GM18520 (cell line): ENCODE results near the gene LSM7.
"Not testable (repeated sequence)": the region's sequence is repeated elsewhere in the genome, so short reads cannot be mapped to it uniquely, and the experiment has no call there.

Experiments used
- ATAC-seq: cut with Tn5 transposase; IDR thresholded peaks from one replicate; pipeline ENCODE4 v1.9.1; 2021; ENCODE audit not compliant: unreplicated experiment

LSM7 gene

DNA sequence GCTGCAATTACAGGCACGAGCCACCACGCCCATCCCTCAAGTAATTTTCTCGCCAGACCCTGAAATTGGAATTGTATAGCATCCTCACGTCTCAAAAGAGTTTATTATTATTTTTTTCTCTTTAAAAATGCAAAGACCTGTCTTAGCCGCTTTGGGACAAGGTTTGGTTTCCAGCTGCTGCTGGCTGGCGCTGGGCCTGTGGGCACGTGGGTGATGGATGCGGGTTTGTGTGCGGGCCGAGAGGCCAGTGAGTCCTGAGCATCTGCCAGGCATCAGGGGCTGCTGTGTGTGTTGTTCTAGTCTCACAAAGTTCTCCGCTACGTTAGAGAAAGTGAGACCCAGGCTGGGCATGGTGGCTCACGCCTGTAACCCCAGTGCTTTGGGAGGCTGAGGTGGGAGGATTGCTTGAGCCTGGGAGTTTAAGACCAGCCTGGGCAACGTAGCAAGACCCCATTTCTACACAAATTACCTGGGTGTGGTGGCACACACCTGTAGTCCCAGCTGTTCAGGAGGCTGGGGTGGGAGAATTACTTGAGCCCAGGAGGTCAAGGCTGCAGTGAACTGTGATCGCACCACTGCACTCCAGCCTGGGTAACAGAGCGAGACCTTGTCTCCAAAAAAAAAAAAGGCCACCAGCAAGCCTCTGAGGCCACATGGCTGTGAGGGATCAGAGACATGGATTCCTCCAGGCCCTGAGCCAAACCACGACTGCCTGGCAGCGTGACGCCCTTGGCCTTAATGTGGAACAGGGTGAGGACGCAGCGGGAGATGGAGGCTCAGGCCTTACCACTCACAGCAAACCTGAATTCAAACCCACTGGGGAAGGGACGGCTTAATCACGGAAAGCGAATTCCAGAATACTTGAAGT lies 27.0 kb upstream of the LSM7 start:
- no peak for ATAC-seq

DNA sequence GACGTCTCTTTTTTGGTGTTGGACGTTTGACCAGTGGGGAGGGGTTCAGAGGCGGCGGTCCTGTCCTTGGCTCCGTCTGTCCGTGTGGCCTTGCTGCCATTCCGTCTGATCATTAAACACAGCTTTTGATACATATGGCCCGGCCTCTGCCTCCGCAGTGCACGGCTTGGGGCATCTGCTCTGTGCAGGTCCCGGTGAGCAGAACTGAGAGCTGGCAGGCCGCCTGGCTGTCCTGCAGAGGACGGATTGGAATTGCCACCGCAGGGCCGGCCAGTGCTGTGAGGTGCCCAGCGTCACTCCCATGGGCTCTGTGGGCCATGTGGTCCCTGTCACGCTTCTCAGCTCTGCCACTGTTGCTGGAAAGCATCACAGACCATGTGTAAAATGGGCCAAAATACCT lies 26.3 kb upstream of the LSM7 start:
- ATAC-seq: no peak

DNA sequence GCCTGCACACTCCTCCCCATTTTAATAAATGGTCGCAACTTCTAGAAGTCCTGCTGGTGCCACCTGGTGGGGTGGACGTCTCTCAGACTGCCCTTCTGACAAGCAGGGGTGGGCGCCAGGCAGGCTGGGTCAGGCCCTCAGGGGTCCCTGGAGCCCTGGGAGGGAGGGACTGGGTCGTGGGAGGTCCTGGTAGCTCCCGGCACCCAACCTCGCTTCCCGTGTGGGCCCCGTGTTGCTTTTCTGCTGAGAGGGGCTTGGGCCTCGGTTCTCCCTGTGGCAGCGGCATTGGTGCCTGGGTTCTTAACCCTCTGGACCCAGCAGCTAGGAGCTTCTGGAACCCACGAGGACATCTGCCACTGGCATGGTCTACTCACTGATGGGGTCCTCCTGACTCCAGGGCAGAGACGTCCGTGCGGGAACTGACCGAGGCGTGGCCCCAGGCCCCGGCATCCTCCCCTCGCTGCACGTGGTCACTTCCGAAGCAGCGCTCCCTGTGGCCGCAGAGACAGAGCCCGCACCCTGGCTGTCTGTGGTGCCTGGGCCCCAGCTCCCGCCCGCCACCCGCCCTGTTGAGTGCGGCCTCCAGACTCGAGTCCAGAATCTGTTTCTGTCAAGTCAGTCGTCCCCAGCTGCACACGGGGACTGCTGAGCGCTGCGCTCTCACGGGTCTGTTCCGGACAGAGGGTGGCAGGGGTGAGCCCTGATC lies 25.7 kb upstream of the LSM7 start:
- no peak for ATAC-seq

DNA sequence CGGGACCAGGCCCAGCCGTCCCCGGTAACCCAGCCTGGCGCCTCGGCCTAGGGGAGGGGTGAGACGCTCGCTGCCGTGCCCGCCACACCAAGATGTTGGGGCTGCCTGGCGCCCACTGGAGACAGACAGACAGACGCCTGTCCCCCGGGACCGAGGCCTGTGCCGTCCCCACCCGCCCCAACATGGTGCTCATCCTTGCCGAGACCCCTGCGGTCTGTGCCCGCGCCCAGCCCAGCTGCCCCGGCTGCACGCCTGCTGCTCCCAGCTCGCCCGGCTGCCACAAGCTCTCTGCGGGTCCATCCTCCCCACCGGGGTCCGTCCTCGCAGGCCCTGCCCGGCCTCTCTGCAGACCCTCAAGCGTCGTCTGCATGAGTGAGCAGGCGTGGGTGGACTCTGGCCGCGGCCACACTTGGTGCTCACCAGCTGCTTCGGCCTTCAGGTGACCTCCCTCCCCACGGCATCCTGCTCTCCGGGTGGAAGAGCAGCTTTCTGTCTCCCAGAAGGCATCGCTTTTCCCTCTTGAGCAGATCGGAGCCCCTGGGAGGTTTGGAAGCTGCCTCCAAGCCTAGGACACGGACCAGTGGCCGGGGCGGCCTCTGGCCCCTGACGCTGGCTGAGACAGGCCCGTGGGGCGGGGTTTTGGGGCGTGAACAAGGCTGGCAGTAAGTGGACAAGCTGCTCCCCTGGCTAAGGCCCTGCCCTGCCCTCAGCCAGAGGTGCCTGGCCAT lies 24.9 kb upstream of the LSM7 start:
- no peak for ATAC-seq

DNA sequence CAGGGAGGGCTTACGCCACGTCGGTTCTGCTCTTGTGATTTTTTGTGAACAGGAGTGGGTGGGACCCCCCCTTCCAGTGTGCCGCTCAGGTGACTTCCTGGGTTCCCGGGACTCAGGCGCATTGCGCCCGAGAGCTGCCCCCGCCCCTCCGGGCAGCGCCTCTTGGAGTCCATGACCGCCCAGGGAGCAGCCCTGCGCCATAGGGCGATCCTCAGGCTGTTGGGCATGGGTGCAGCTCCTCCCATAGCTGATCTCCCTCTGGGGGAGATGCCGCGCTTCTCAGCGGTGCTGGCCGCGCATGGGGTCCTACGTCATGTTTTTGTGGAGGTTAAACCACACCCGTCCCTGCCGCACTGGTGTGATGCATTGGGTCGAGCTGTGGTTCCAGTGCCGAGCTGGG lies 23.7 kb upstream of the LSM7 start:
- ATAC-seq: no peak

DNA sequence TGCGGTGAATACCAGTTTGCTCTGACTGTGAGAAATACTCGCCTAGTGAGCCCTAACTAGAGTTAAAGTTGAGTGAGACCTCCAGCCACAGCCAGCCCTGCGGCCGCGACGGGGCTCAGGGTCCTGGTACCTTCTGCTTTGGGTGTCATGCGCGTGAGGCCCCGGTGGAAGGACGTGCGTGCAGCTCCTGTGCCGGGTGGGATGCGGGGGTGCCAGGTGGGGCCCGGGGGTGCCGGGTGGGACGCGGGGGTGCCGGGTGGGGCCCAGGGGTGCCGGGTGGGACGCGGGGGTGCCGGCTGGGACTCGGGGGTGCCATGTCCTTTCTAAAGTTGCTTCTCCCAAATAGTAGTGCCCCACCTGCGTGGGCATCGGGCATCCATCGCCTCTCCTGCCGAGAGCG lies 23.2 kb upstream of the LSM7 start:
- no peak for ATAC-seq

DNA sequence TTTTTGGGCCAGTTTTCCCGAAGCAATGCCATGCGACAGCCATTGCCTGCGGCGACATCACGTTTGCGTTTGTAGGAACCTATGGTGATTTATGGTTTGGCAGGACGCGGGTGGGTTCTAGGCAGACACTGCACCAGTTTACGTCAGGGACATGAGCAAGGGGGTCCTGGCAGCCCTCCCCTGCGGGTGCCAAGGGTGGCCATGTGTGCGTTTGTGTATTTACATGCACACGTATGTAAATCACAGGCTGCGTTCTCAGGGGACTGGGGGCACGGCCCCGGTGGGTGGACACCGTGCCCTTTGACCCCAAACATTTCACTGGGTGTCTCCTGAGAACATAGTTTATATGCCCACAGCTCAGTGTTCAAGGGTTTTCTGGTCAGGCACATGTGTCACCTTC lies 22.3 kb upstream of the LSM7 start:
- no peak for ATAC-seq

DNA sequence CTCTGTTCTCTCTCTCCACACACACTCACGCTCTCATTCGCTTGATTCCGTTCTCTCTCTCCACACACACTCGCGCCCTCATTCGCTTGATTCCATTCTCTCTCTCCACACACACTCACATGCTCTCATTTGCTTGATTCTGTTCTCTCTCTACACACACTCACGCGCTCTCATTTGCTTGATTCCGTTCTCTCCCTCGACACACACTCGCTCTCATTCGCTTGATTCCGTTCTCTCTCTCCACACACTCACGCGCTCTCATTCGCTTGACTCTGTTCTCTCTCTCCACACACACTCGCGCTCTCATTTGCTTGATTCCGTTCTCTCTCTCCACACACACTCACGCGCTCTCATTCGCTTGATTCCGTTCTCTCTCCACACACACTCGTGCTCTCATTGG lies 21.4 kb upstream of the LSM7 start:
- ATAC-seq: not testable (repeated sequence)

DNA sequence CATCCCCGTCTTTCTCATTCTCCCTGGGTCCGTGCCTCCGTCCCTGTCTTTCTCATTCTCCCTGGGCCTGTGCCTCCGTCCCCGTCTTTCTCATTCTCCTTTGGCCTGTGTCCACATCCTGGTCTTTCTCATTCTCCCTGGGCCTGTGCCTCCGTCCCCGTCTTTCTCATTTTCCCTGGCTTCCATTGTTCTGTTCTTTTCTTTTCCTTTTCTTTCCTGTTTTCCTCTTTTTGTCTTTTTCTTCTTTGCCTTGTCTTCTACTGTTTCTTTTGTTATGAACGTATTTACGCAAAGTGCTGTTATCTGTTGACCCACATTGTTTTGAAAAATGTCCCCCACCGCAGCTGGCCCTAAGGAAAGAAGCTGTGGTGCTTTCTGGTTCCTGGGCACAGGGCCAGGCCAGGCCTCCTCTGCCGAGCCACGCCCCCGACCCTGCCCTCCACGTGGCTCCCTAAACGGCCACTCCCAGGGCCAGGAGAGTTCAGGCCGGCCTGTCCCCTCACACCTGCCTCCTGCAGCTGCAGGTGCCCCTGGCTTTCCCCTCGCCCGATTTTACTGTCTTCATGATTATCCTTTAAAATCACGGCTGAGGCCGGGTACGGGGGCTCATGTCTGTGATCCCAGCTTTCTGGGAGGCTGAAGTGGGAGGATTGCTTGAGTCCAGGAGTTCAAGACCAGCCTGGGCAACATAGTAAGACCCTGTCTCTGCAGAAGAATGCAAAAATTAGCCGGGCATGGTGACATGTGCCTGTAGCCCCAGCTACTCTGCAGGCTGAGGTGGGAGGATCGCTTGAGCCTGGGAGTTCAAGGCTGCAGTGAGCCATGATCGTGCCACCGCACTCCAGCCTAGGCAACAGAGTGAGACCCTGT lies 17.6 kb upstream of the LSM7 start:
- ATAC-seq: no peak

DNA sequence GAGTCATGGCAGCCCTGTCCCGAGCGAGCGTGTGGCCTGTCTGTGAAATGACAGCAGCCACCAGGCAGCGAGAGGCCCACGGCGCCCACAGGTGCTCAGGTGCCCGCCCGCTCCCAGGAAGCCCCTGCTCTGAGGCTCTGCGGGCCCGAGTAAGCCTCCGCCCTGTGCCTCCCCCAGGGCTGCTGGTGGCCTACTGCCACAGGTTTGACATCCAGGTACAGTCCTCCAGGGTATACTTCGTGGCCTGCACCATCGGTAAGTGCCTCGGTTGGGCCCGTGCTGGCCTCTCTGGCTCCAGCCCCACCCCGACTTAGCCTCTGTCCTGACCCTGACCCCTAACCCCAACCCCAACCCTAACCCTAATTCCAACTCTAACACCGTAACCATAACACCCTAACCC lies 16.7 kb upstream of the LSM7 start:
- ATAC-seq: no peak

DNA sequence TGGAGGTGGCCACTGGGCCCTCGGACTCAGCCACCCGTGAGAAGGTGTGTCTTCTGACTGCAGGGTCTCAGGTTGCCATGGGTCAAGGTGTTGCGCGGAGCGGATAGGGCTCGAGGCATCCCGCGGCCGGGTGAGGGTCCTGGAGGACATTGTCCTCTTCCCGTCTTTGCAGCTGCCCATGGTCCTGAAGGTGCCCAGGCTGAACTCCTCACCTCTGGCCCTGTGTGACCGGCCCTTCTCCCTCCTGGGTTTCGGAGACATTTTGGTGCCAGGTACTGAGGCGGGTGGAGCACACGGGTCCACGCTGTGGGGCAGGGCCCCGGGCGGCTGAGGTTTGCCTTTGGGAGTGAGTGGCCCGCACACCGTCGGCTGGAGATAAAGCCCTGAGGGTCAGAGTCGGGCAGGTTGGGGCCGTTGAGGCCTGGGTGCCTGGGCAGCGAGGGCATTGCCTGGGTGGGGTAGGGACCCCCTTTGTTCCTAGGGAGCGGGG lies 16.0 kb upstream of the LSM7 start:
- ATAC-seq: no peak

DNA sequence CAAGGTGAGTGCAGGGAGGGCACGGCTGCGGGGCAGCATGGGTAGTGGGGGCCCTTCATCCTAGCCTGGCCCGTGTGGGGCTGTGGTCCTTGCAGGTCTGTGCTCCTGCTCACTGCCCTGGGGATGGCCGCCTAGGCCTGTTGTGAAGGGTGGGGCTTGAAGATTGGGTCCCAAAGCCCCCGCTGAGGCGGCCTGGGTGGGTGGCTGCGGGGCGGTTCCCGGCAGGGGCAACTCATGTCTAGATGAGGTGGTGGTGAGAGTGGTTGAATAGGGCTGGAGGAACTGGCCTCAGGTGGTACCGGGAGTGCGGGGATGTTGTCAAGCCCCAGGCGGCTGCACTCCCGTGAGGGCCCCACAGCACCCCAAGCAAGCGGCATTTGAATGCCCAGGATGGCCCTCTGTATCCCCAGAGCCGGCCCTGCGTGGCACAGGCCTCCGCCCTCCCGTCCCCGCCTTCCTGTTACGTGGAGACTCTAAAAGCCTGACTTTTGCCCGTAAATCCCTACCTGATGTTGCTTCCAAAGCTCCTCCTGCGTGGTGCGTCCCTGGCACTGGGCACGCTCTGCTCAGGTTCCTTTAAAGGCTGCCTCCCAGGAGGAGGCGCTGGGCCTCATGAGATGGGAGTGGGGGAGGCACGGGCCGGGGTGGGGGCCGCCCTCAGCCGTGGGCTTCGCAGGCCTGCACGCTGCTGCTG lies 15.1 kb upstream of the LSM7 start:
- no peak for ATAC-seq

DNA sequence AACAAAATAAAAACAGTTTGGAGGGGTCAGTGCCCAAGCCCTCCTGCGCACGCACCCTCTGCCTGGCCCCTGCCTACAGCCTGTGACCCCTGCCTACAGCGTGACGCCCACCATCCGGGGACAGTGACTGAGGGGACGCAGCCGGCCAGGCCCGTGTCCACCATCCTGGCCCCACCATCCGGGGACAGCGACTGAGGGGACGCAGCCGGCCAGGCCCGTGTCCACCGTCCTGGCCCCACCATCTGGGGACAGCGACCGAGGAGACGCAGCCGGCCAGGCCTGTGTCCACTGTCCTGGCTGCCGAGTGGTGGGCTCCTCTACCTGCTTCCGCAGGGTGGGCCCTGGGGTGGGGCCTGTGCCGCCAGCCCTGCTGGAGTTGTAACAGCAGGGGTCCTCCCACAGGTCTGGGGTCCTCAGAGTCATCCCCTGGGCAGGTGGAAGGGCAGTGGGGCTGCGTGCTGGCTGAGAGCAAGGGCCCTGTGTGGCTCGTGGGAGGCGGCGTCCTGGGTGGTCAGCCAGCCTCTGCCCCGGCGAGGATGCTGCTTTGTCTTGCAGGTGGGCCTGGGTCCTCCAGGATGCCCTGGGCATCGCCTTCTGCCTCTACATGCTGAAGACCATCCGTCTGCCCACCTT lies 14.4 kb upstream of the LSM7 start:
- ATAC-seq: no peak

DNA sequence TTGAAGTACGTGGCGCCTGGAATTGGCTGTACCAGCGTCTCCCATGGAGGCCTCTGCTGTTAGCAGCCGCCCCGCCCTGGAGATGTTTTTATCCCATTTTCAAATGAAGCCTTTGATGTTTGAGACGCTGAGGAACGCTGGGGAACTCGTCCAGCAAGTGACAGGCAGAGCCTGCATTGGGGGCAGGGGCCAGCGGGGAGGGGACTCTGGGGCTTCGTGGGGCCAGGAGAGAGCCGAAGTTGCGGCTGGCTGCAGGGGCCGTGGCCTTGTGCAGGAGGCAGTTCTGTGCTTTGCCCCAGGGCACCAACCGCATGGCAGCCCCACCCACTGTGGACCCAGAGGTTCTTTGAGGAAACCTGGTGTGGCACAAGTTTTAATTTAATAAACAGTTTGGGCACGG lies 13.6 kb upstream of the LSM7 start:
- no peak for ATAC-seq

DNA sequence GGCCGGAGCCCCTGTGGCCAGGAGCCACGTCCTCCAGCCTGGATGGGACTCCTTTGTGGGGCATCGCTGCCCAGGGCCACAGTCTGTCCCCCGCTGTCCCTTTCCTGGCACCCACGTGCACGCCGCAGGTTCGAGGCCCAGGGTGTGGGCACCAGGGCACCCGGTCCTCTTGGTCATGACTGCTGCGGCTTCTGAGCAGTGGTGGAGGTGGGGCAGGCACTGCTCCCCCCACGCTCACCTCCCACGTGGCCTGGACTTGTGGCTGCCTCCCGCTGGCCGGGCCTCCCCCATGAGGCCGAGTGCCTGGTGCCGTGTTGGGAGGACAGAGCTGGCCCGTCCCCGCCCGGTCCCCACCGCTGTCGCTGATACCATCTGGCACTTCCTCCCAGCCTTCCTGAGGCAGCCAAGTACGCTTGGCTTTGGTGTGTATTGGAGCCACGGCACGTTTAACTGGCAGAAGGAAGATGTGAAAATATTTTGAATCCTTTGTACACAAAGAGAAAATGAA lies 12.9 kb upstream of the LSM7 start:
- ATAC-seq: no peak

DNA sequence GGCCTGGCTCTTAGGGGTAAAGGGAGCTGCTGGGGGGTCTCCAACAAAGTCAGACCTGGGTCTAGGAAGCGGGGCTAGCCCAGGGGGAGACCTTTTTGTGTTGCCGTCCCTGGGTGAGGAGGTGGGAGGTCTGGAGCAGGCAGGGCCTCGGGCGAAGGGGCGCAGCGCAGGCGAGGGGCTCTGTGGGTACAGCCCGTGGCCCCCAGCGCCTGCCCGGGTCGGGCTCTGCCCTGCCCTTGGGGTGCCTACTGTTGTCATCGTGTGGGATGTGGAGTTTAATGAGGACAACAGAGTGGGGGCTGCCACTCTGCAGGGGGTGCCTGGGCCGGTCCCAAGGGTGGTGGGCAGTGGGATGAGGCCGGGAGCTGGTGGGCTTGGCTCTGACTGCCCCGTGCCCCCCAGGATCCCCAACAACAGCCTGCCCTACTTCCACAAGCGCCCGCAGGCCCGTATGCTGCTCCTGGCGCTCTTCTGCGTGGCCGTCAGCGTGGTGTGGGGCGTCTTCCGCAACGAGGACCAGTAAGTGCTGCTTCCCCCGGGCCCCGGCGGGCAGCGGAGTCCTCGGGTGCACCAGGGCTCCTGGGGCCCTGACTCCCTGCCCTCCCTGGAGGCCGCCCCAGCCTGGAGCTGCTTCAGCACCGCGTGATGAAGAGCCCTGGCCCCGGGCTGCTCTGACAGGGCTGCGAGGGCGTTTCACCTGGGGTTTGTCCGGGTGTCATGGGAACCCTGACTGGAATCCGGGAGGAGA lies 12.3 kb upstream of the LSM7 start:
- ATAC-seq: no peak

DNA sequence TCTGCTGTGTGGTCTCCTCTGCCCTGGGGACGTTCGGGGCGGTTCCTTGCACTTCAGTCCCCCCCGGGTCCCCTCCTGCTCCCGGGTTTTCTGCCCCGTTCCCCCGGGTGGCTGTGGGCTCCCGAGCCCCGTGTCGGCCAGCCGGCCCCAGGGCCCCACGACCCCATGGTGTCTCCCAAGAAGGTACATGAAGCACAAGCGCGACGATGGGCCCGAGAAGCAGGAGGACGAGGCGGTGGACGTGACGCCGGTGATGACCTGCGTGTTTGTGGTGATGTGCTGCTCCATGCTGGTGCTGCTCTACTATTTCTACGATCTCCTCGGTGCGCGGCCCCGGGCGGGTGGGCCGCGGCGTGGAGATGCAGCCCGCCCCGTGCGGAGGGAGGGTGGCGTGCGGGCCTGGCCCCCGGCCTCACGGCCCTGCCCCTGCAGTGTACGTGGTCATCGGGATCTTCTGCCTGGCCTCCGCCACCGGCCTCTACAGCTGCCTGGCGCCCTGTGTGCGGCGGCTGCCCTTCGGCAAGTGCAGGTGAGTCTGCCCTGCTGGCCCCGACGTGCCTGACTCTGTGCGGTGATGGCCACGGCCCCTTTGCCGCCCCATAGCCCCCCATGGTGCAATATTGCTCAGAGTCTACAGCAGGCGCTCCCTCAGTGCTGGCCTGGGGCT lies 11.4 kb upstream of the LSM7 start:
- no peak for ATAC-seq
